Mesendoderm (in vitro differentiated cells): ENCODE data around the gene LCN2.

ENCODE experiments used
- DNase-seq: peaks from one replicate; pipeline ENCODE4 v3.0.0; 2013
- H2AK5ac ChIP-seq: 2 replicates; pipeline ENCODE4 v1.6.1; 2013; ENCODE audit warnings: low read length, inconsistent platforms
- H2BK120ac ChIP-seq: 2 replicates; pipeline ENCODE4 v1.6.1; 2013; ENCODE audit warnings: low read depth, mild to moderate bottlenecking, low read length, moderate library complexity, mixed read lengths
- H2BK15ac ChIP-seq: replicated peaks from 2 replicates; pipeline ENCODE4 v1.6.1; 2013; ENCODE audit warnings: low read depth, mild to moderate bottlenecking, moderate library complexity
- H2BK5ac ChIP-seq: 2 replicates; pipeline ENCODE4 v1.6.1; 2013; ENCODE audit warnings: low read length, inconsistent platforms
- H3K18ac ChIP-seq: 2 replicates; pipeline ENCODE4 v1.6.1; 2013; ENCODE audit warnings: mild to moderate bottlenecking, low read length, mixed read lengths
- H3K23ac ChIP-seq: one replicate; pipeline ENCODE4 v1.6.1; 2013; ENCODE audit warnings: low read length
- H3K27ac ChIP-seq: 2 replicates; pipeline ENCODE4 v1.5.1; 2013; ENCODE audit warnings: low read depth, mild to moderate bottlenecking, inconsistent platforms, low read length, moderate library complexity
- H3K27me3 ChIP-seq: 2 replicates; pipeline ENCODE4 v1.6.1; 2013; ENCODE audit warnings: low read length, control low read depth, mild to moderate bottlenecking, inconsistent platforms; ENCODE audit not compliant: insufficient read depth, poor library complexity
- H3K36me3 ChIP-seq: 2 replicates; pipeline ENCODE4 v1.6.1; 2013; ENCODE audit warnings: low read length, inconsistent platforms; ENCODE audit not compliant: control insufficient read depth, insufficient read depth
- H3K4ac ChIP-seq: one replicate; pipeline ENCODE4 v1.6.1; 2013; ENCODE audit warnings: low read depth, mild to moderate bottlenecking, low read length, moderate library complexity
- H3K4me1 ChIP-seq: 2 replicates; pipeline ENCODE4 v1.6.1; 2013; ENCODE audit warnings: low read depth, low read length, inconsistent platforms; ENCODE audit not compliant: control insufficient read depth
- H3K4me2 ChIP-seq: 2 replicates; pipeline ENCODE4 v1.6.1; 2013; ENCODE audit warnings: low read length
- H3K4me3 ChIP-seq: 2 replicates; pipeline ENCODE4 v1.5.1; 2013; ENCODE audit warnings: mild to moderate bottlenecking, low read length
- H3K56ac ChIP-seq: one replicate; pipeline ENCODE4 v1.6.1; 2013; ENCODE audit warnings: low read length
- H3K79me1 ChIP-seq: 2 replicates; pipeline ENCODE4 v1.6.1; 2013; ENCODE audit warnings: low read length, inconsistent platforms
- H3K79me2 ChIP-seq: 2 replicates; pipeline ENCODE4 v1.6.1; 2013; ENCODE audit warnings: mild to moderate bottlenecking, low read length; ENCODE audit not compliant: control insufficient read depth, insufficient read depth
- H3K9ac ChIP-seq: 2 replicates; pipeline ENCODE4 v1.6.1; 2013; ENCODE audit warnings: low read length, inconsistent platforms
- H4K5ac ChIP-seq: one replicate; pipeline ENCODE4 v1.6.1; 2013; ENCODE audit warnings: low read length
- H4K8ac ChIP-seq: one replicate; pipeline ENCODE4 v1.6.1; 2013; ENCODE audit warnings: low read depth, mild to moderate bottlenecking, control low read depth, low read length, moderate library complexity
- WGBS: extraction: QIAGEN DNeasy Blood & Tissue Kit; methylation state at CpG from one replicate; pipeline ENCODE4 v1.1.7; 2013; ENCODE audit warnings: low lambda C conversion rate, missing lambda C conversion rate; ENCODE audit not compliant: insufficient coverage; ENCODE audit errors: extremely low coverage; 5-methylcytosine and 5-hydroxymethylcytosine counted together

The LCN2 gene

DNA sequence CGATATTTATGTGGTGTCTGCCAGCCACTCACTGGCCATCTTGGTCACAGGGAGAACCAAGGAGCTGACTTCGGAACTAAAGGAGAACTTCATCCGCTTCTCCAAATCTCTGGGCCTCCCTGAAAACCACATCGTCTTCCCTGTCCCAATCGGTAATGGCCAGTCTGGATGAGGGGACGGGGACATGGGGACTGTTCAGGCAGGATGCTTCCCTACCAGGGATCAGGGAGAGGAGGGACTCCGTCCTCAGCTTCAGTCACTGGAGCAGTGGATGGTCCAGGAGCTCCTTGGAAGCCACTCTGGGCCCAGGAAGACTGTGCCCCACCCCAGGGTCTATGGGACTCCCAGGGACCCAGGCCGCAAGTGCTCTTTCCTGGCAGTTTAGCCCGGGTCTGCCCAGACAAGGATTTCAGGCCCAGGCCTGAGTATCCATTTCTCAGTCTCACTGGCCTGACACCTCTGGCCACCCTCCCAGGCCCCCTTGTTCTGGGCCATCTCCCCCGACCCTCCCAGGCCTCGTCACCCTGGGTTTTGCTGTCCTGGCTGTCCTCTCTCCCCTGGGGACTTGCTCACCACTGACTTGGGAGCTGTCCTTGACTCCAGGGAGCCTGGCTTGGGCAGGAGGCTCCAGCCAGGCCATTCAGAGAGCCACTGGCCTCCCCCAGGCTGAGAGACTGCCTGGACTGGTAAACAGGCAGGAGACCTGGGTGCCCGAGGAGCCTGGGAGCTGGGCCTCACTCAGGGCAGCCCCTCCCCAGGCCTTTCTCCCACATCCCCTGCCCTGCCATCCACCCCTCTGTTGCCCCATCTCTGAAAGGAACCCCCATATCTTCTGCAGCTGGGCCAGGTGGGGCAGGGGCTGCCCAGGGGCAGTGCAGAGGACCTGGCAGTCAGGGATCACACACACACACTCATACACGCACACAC, 3.1 kb downstream of the LCN2 start:
- no peak for DNase-seq
- Histone ChIP-seq H3K36me3 (no peaks in the 10 kb centered on the region), H3K4me2 (no peak overlapping the region), H3K79me2 (no peaks in the 10 kb centered on the region), H3K27me3 (no peaks in the 10 kb centered on the region), H3K23ac (no peak overlapping the region), H3K4me3 (no peak overlapping the region), H3K9ac (no peak overlapping the region), H2BK5ac (no peak overlapping the region), H3K27ac (no peak overlapping the region), H3K4ac (no peak overlapping the region), H4K5ac (no peak overlapping the region), H3K79me1 (no peaks in the 10 kb centered on the region), H4K8ac (no peak overlapping the region), H2AK5ac (no peak overlapping the region), H3K18ac (no peak overlapping the region), H2BK120ac (no peak overlapping the region), H3K56ac (no peak overlapping the region), H3K4me1 (no peaks in the 10 kb centered on the region), H2BK15ac (no peak overlapping the region)
- WGBS = no CpG with 5 or more reads among the region's 13 CpGs

DNA sequence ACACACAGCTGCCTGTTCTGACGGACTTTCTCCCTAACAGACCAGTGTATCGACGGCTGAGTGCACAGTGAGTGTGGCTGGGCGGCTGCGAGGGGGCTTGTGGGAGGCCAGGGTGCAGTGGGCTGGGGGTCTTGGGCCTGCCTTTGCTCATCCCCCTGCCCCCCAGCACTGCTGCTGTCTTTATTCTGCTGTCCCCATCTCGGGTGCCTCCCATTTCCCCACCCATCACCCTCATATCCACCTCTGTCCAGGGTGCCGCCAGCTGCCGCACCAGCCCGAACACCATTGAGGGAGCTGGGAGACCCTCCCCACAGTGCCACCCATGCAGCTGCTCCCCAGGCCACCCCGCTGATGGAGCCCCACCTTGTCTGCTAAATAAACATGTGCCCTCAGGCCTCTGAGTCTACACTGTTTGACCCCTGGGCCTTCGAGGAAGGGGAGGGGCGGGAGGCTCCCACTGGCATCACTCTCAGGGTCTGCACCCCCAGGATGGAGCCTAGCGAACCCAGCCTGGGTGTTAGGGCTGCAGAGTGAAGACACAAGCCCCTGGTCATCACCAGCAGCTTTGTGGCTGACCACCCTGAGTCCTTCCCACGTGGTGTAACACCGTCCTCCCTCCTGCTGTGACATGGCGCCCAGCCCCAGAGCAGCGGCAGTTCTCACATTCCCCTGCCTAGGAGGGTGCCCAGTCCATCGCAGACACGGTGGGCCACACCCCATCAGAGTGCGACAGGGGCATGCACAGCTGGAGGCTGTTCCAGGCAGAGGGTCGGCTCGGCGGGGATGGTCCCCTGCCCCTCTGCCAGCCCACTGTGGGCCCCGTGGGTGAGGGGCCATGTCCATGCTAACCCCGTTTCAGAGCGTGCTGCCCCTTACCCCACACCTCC, 4.0 kb downstream of the LCN2 start:
- H2BK120ac ChIP-seq = no peak overlapping the region
- H3K4ac ChIP-seq = no peak overlapping the region
- no peaks in the 10 kb centered on the region for H3K27me3 ChIP-seq
- no peak overlapping the region for H2BK15ac ChIP-seq
- H3K4me2 ChIP-seq = no peak overlapping the region
- no peak overlapping the region for H3K56ac ChIP-seq
- no peaks in the 10 kb centered on the region for H3K4me1 ChIP-seq
- H3K9ac ChIP-seq = no peak overlapping the region
- no peak overlapping the region for H3K23ac ChIP-seq
- no CpG with 5 or more reads among the region's 26 CpGs for WGBS
- no peaks in the 10 kb centered on the region for H3K79me2 ChIP-seq
- H3K27ac ChIP-seq = no peak overlapping the region
- no peaks in the 10 kb centered on the region for H3K36me3 ChIP-seq
- DNase-seq = no peak
- no peak overlapping the region for H3K4me3 ChIP-seq
- no peaks in the 10 kb centered on the region for H3K79me1 ChIP-seq
- H2BK5ac ChIP-seq = no peak overlapping the region
- no peak overlapping the region for H4K5ac ChIP-seq
- H2AK5ac ChIP-seq = no peak overlapping the region
- H3K18ac ChIP-seq = no peak overlapping the region
- H4K8ac ChIP-seq = no peak overlapping the region

DNA sequence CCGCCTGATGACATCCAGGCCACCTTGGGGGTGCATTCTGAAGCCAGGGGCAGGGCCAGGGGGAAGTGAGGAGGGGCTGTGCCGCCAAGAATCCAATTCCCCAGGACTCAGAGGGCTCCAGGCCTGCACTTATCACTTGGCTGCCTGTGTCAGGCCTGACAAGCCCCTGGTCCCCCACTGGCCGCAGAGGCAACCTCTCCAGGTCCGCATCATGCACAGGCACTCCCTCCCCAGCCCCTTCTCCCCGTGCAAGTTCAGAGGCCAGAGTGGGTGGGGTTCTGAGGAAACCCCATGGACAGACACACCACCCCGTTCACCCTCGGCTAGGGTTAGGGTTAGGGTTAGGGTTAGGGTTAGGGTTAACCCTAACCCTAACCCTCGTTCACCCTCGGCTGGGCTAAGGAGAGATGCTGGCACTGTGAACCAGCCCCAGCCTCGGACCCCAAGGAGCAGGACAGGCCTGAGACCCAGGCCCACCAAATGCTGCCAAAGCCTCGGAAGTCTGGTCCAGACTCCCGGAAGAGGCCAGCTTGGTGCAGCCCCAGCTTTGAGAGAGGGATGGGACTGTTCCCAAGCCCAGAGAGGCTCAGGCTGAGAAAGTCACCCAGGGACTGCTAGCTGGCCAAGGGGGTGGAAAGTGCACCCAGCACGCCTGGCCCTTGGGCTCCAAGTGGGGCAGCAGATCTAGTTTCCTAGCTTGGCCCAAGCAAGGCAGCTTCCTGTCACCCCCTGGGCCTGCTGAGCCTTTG, 4.9 kb downstream of the LCN2 start:
- H3K27me3 ChIP-seq = no peaks in the 10 kb centered on the region
- DNase-seq = no peak

DNA sequence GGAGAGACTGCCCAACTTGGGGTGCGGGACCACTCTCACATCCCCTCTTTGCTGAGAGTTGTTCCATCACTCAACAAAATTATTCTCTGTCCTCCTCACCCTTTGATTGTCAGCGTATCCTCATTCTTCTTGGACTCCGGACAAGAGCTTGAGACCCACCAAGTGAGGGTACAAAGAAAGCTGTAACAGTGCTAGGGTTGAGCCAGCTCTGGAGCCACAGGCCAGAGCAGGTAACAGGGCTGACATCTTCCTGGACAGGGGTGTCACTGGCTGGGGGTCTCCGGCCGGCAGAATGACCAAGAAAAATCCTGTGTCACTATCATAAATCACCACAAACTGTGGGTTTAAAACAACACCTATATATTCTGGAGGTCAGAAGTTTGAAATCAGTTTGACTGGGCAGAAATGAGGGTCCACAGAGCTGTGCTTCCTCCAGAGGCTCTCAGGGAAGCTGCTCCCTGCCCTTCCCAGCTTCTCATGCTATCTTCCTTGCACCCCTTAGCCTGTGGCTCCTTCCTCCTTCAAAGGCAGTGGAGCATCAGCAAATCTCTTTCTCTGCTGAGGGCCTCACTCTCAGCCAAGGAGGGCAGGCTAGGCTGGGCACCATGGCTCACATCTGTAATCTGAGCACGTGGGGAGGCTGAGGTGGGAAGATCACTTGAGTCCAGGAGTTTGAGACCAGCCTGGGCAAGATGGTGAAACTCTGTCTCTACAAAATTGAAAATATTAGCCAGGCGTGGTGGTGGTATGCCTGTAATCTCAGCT, 6.7 kb downstream of the LCN2 start:
- Histone ChIP-seq H4K8ac (no peak overlapping the region), H4K5ac (no peak overlapping the region), H3K56ac (no peak overlapping the region), H3K79me2 (no peaks in the 10 kb centered on the region), H3K36me3 (no peaks in the 10 kb centered on the region), H3K23ac (no peak overlapping the region), H3K4me3 (no peak overlapping the region), H3K4me2 (no peak overlapping the region), H2BK15ac (no peak overlapping the region), H2BK5ac (no peak overlapping the region), H3K18ac (no peak overlapping the region), H2BK120ac (no peak overlapping the region), H2AK5ac (no peak overlapping the region), H3K4ac (no peak overlapping the region), H3K27ac (no peak overlapping the region), H3K9ac (no peak overlapping the region), H3K79me1 (no peaks in the 10 kb centered on the region), H3K4me1 (no peaks in the 10 kb centered on the region), H3K27me3 (no peaks in the 10 kb centered on the region)
- no peak for DNase-seq
- no CpG with 5 or more reads among the region's 7 CpGs for WGBS

More for the DNA sequence above, 4.9 kb downstream of the LCN2 start:
- Histone ChIP-seq H2BK120ac (no peak overlapping the region), H3K9ac (no peak overlapping the region), H3K56ac (no peak overlapping the region), H3K23ac (no peak overlapping the region), H3K18ac (no peak overlapping the region), H3K79me2 (no peaks in the 10 kb centered on the region), H3K4me2 (no peak overlapping the region), H3K4ac (no peak overlapping the region), H3K27ac (no peak overlapping the region), H2BK5ac (no peak overlapping the region), H2AK5ac (no peak overlapping the region), H3K4me3 (no peak overlapping the region), H3K36me3 (no peaks in the 10 kb centered on the region), H2BK15ac (no peak overlapping the region), H3K4me1 (no peaks in the 10 kb centered on the region), H3K79me1 (no peaks in the 10 kb centered on the region), H4K8ac (no peak overlapping the region), H4K5ac (no peak overlapping the region)
- WGBS = no CpG with 5 or more reads among the region's 13 CpGs

DNA sequence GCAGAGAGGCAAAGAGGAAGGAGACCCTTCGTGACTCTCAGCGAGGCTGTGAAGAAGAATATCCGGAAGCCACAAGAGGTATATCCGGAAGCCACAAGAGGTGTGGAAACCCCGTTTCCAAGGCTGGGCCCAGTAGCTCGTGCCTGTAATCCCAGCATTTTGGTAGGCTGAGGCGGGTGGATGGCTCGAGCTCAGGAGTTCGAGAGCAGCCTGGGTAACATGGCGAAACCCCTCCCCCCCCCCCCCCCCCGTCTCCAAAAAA, 10.2 kb downstream of the LCN2 start:
- Histone ChIP-seq H4K5ac (no peak overlapping the region), H3K27ac (no peak overlapping the region)
- no CpG with 5 or more reads among the region's 11 CpGs for WGBS

More for the DNA sequence above, 10.2 kb downstream of the LCN2 start:
- Histone ChIP-seq H2AK5ac (no peak overlapping the region), H3K23ac (no peak overlapping the region), H3K4me1 (no peaks in the 10 kb centered on the region), H3K27me3 (no peaks in the 10 kb centered on the region), H2BK120ac (peak overlapping the region; percentile 3), H3K56ac (peak overlapping the region; percentile 81), H3K36me3 (peaks cover 4% of the 10 kb centered on the region), H3K79me2 (no peaks in the 10 kb centered on the region), H3K4me2 (peak overlapping the region; percentile 80), H3K79me1 (no peaks in the 10 kb centered on the region), H4K8ac (peak overlapping the region; percentile 78), H3K9ac (peak overlapping the region; percentile 85), H2BK15ac (no peak overlapping the region), H3K18ac (peak overlapping the region; percentile 35), H3K4me3 (no peak overlapping the region), H2BK5ac (no peak overlapping the region), H3K4ac (peak overlapping the region; percentile 81)
- no peak for DNase-seq
